GM12873 (cell line): Measurements from ENCODE around the gene CFD.

Experiments used
- TF ChIP-seq, protein P1 (sequence below): IDR thresholded peaks from 2 replicates; pipeline ENCODE4 v1.5.1; 2012; ENCODE audit warnings: low read depth, mild to moderate bottlenecking, moderate library complexity, low read length, control low read depth; ENCODE audit not compliant: insufficient read depth; ENCODE audit errors: missing control alignments

Gene CFD

DNA sequence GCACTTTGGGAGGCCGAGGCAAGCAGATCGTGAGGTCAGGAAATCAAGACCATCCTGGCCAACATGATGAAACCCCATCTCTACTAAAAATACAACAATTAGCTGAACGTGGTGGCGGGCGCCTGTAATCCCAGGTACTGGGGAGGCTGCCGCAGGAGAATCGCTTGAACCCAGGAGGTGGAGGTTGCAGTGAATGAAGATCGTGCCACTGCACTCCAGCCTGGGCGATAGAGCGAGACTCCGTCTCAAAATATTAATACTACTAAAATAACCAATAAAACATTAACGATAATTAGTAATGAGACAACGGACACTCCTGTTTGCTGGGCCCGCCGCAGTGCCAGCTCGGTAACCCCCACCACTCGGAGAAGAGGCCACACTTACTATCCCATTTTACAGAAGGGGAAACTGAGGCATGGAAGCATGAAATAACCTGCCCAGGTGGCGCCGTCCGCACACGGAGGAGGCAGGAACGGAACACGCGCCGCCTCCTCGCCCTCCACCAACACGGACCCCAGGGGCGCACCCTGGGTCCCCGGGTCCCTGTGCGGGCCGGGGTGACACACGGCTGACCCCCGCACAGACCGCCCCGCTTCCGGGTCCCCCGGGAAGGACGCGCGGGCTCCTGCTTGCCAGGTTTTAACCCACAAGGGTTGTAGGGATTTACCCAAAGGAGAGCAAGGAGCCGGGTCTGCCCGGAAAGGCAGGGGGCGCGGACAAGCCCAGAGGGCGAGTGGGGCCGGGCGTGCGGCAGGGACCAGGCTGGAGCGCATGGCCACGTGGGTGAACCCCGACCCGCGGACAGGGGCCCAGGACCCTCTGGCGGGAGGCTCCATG is 52.0 kb downstream of the CFD start:
- TF ChIP-seq, protein P1, sequence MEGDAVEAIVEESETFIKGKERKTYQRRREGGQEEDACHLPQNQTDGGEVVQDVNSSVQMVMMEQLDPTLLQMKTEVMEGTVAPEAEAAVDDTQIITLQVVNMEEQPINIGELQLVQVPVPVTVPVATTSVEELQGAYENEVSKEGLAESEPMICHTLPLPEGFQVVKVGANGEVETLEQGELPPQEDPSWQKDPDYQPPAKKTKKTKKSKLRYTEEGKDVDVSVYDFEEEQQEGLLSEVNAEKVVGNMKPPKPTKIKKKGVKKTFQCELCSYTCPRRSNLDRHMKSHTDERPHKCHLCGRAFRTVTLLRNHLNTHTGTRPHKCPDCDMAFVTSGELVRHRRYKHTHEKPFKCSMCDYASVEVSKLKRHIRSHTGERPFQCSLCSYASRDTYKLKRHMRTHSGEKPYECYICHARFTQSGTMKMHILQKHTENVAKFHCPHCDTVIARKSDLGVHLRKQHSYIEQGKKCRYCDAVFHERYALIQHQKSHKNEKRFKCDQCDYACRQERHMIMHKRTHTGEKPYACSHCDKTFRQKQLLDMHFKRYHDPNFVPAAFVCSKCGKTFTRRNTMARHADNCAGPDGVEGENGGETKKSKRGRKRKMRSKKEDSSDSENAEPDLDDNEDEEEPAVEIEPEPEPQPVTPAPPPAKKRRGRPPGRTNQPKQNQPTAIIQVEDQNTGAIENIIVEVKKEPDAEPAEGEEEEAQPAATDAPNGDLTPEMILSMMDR = no peak

DNA sequence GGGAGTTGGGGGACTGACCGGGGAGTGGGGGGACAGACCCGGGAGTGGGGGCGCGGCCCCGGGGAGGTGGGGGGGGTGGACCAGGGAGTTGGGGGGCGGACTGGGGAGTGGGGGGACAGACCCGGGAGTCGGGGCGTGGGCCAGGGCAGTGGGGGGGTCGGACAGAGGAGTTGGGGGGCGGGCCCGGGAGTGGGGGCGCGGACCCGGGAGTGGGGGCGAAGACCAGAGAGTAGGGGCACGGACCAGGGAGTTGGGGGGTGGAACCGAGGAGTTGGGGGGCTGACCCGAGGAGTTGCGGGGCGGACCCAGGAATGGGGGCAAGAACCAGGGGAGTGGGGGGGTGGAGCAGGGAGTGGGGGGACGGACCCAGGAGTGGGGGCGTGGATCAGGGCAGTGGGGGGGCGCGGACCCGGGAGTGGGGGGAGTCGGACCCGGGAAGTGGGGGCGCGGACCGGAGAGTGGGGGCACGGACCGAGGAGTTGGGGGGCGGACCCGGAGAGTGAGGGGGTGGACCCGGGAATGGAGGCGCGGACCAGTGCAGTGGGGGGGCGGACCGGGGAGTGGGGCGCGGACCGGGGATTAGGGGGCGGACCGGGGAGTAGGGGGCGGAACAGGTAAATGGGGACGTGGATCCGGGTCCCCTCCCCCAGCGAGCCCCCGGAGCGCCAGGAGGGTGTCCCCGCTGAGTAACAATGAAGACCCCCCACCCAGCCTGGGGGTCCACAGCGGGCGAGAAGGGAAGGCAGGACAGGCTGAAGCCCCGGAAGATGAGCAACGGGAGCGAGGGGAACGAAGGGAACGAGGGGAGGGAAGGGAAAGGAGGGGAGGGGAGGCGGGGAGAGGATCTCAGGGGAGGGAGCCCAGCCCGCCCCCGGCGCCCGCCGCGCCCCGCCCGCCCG is 53.0 kb downstream of the CFD start:
- TF ChIP-seq, protein P1 = no peak
